Measurements from ENCODE around the gene FLACC1.

FLACC1 gene

DNA sequence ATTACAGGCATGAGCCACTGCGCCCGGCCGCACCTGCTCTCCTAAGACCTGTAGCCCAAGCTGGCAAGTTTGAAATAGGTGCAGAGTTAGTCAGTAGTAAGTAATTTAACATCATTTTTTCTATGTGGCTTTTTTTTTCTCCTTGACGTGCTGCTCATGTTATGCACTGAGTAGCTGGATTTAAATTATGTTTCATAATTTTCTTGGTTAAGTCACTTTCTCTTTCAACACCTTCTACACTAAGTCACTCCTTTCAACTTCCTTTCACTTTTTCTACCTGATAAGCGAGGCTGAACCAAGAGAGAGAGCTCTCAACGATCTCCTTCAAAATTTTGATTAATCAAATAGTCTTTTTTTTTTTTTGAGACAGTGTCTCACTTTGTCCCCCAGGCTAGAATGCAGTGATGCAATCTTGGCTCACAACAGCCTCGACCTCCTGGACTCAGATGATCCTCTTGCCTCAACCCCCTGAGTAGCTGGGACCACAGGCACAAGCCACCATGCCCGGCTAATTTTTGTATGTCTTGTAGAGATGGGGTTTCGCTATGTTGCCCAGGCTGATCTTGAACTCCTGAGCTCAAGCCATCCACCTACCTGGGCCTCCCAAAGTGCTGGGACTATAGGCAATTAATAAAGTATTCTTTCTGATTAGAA, 83.7 kb downstream of the FLACC1 start:
- DNase-seq = no peak

DNA sequence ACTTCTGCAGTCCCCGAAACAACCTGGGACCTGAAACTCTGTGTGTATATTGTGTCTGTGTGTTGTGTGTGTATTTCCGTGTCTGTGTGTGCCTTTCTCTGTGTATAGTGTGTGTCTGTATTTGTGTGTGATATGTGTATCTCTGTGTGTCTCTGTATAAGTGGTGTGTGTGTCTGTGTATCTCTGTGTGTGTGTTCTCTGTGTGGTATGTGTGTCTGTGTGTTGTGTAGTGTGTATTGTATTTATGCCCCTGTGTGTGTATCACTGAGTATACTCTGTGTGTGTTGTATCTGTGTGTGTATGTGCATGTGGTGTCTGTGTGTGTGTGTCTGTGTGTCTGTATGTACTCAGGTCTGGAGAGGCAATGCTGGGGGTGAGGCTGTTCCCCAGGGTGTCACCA, 85.2 kb downstream of the FLACC1 start:
- no peak for DNase-seq

DNA sequence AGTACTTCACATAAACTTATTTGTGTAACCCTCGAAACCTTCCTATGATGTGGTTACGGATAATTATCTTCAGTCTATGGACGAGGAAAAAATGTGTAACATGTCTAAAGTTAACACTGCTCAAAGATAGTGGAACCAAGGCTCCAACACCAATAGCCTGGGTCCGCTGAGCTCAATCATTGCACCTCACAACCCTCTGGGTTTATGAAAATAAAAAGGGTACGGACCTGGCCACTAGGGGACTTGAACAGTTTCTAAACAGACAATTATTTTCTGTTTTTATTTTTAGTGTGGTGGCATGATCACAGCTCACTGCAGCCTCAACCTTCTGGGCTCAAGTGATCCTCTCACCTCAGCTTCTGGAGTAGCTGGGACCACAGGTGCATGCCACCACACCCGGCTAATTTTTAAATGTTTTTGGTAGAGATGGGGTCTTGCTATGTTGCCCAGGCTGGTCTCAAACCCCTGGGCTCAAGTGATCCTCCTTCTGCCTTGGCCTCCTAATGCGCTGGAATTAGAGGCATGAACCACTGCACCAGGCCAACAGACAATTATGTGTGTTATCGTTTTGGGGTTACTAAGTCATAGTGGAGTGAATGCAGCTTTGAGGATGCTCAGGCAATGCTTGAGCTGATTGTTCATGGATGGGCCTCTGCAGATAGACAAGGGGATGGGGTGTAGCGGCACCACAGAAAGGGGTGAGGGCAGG, 86.7 kb downstream of the FLACC1 start:
- no peak for DNase-seq

GRCh38 chr2:201269764-201270163, 87.4 kb downstream of the FLACC1 start:
- DNase-seq = no peak

DNA sequence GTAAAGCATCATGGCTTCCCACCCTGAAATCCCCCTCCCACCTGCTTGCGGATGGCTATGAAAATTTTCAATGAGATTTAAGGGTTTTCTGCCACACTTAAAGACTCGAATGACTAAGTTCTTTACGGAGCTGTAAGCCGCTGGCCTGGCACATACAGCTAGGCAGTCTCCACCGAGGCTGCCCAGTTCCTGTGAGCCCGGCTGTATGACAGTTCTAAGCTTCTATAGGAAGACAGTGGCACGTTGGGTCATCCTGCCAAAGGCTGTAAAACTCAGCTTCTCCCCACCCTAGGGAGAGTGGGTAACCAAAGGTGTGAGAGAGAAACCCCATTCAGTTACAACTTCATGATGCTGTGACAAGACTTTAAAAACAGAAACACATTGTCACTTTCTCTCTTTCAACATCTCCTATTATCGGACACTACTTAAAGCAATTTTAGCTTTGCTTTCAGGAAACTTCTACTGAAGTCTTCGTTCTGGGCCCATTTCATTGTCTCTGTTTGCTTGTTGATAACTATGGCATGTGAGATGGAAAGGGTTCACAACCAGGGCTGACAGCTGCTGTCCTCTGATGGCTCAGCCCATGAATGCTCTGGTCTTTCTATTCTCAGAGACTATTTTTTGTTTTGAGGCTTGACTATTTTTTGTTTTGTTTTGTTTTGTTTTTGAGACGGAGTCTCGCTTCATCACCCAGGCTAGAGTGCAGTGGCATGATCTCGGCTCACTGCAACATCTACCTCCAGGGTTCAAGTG, 89.7 kb downstream of the FLACC1 start:
- DNase-seq = no peak

GRCh38 chr2:201266629-201267028, 90.5 kb downstream of the FLACC1 start:
- no peak for DNase-seq

GRCh38 chr2:201264472-201265173, 92.5 kb downstream of the FLACC1 start:
- DNase-seq = no peak

DNA sequence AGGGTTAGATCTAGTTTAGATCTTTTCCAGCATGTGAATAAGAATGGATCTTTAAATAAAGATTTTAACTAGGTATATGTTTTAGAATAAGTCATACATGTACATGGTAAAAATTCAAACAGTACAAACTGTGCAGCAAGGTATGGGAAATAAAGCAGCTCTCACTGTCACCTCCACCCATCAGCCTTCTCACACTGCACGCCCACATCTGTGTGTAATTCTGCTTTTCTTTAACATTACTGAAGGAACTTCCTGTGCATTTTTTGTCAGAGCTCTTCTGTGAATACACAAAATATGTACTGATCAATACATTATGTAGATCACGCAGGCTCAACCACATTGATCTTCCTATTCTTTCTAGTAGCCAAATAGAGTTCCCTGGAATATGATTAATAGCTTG, 93.4 kb downstream of the FLACC1 start:
- no peak for DNase-seq

- no peak for DNase-seq
Observed at GRCh38 chr2:201262718-201263117, 94.4 kb downstream of the FLACC1 start.

DNA sequence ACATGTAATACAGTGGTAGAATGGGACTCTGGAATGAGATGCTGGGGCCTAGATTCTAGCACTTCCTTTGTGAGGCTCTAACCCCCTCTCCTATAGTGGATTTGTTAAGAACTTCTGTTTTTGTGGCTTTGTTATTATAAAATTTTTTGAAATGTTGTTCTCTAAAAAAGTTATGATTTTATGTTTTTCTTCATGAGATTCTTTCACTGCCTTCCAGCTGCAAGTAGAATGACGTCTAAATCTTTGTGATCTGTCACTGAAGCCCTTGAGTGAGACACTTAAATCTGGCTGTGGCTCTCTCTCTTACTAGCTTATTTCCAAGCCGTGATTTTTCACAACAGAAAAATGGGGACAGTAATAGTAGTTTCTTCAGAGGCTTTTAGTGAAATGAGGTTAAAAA, 95.2 kb downstream of the FLACC1 start:
- no peak for DNase-seq

DNA sequence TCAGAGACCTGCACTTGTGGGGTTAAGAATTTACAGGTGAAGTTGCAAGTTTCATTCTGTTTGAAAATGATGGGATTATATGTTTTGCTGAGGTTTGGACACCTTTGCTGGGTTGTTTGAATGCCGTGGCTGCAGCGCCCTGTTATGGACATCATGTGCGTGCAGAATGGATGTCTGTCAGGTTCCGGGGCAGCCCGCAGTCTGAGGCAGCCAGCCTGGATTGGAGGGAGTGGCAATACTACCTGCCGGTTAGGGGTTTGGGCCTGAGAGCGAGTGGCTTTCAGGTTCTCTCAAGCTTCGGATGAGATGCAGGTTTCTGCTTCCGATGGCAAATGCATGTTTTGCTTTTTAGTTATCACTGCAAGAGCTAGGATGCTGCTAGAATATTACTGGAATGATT, 95.7 kb downstream of the FLACC1 start:
- DNase-seq = peak; percentile 71

DNA sequence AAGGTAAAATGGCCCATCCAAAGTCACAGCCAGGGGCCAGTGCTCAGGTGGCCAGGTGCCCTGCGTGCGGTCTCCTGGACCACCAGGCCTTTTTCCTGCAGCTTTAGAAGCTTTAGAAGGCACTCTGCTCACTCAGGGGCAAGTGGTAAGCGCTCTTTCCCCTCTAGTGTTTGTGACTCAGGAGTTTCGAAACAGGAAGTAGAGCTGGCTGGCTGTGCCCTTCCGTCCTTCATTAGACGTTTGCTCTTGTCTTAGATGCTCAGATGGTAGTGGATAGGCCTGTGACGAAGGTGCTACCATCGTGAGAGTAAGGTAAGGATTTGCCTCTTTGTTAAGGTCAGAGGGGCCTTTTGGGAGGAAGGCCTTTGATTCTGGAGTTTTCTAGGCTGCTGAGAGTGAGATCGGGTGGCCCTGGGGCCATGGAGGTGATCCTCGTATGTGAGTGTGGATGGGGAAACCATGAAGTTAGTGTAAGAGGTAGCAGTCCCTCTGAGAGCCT, 96.8 kb downstream of the FLACC1 start, which contains the start of gene CASP8:
TSS of gene CASP8 (plus strand) at position 235 of the 499 bp plus-strand sequence. CDS start 5,951 bp downstream, outside the sequence.
- DNase-seq = peak; percentile 67

DNA sequence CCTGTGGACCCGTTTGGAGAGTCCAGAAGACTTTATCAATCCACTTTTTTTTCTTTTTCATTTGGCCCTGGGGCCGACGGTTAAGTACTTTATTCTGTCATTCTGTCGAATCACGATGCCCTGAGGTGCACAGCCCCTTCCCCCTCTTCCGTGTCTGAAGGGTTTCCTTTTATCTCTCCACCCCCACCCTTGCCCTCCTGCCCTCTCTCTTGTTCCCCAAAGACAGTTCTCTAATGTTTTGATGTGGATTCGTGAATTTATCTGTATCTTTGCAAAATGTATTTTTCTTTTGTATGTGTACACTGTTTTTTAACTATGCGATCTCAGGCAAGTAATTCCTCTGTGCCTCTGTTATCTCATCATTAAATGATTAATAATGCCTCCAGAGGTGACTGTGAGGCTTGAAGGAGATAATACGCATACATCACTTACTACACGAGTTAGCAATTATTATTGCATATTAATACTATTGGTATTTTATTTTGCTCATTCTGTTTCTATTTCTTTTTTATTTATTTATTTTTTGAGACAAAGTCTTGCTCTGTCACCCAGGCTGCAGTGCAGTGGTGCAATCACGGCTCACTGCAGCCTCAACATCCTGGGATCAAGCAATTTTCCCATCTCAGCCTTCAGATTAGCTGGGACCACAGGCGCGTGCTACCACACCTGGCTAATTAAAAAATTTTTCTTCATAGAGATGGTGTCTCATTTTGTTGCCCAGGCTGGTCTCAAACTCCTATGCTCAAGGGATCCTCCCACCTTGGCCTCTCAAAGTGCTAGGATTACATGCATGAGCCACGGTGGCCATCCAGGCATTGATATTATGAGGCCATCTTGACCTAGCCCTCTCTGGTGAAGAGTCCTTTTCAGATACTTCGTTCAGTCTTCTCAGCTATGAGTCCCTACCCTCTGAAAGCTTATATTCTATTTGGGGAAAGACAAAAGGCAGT, 98.2 kb downstream of the FLACC1 start:
- no peak for DNase-seq

DNA sequence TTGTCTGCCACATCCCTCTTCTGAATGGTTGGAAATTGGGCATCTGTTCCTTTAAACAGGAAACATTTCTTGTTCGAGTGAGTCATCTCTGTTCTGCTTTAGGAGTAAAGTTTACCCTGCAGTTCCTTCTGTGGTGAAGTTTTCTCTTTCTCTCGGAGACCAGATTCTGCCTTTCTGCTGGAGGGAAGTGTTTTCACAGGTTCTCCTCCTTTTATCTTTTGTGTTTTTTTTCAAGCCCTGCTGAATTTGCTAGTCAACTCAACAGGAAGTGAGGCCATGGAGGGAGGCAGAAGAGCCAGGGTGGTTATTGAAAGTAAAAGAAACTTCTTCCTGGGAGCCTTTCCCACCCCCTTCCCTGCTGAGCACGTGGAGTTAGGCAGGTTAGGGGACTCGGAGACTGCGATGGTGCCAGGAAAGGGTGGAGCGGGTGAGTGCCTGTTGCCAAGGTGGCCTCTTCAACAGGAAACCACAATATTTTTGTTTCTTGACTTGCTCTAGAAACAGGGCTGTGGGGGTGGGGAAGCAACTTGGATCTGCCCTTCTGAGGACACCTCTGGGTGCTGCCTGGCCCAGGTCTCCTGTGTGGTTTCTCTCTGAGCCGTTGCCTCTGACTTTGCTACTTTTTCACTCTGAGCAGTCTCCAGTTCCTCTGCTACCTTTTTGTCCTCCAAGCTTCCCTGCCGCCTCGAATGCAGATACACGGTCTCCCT, 99.0 kb downstream of the FLACC1 start:
- DNase-seq = peak; percentile 92

DNA sequence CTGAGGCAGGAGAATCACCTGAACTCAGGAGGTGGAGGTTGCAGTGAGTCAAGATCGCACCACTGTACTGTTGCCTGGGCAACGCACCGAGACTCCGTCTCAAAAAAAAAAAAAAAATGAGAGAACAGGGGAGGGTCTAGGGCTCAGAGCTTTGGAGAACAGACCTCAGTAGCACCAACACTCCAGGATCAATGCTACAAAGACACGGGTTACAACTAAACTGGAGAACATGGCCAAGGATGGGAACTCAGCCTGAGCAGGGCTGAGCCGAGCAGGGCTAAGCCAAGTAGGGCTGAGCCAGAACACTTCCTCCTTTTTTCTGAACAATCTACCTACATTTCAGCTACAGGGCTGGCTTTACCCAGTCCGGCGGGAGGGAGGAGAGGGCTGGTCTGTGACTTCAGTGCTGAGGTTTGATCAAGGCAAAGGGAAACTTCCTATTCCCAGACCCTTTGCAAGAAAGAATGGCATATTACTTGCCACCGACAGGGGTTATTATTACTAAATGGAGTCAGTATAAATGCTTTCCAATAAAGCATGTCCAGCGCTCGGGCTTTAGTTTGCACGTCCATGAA, 99.7 kb downstream of the FLACC1 start:
- peak; percentile 47 for DNase-seq

DNA sequence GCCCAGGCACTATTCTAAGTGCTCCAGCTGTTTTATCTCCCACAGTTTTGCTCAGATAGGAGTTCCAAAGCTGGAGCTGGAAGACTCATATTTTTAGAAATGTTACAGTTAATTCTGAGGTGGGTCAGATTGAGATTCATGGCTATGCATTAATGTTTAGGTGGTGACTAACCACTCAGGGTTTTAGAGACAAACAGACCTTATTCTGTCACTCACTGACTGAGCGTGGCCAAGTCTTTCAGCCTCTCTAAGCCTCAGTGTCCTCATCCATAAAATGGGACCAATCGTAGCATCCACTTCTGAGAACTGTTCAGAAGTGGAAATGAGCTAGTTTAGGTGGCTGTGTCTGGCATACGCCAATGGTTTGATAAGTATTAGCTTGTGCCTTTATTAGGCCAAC, 101.1 kb downstream of the FLACC1 start:
- DNase-seq = no peak

DNA sequence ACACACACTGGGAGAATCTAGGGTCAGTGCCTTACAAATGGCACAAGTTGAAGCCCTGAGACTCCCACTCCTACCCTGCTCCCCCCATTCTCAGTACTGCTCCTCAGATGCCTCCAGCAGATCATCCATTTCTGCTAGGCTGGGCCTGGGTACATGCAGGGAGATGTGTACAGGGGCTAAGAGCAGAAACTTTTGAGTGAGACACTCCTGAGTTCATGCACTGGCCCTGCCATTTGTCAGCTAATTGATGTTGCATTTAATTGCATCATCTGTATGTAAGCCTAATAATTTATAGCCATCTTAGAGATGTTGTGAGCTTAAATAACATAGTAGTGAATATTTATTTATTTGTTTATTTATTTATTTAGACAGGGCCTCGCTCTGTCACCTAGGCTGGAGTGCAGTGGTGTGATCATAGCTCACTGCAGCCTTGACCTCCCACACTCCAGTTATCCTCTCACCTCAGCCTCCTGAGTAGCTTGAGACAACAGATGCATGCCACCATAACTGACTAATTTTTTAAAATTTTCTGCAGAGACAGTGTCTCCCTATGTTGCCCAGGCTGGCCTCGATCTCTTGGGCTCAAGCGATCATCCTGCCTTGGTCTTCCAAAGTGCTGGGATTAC, 101.6 kb downstream of the FLACC1 start:
- DNase-seq = no peak

- no peak for DNase-seq
Observed at GRCh38 chr2:201254081-201254730, 102.9 kb downstream of the FLACC1 start.

DNA sequence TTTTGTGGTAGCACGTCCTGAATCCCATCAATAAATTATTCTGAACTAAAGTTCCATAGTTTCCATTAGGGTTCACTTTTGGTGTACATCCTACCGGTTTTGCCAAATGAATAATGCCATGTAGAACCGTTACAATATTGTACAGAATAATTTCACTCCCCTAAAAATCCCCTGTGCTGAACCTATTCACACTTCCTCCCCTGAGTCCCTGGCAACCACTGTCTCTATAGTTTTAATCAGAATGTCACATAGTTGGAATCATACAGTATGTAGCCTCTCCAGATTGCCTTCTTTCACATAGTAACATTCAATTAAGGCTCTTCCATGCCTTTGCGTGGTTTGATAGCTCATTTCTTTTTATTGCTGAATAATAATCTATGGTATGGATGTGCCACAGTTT, 106.4 kb downstream of the FLACC1 start:
- no peak for DNase-seq

DNA sequence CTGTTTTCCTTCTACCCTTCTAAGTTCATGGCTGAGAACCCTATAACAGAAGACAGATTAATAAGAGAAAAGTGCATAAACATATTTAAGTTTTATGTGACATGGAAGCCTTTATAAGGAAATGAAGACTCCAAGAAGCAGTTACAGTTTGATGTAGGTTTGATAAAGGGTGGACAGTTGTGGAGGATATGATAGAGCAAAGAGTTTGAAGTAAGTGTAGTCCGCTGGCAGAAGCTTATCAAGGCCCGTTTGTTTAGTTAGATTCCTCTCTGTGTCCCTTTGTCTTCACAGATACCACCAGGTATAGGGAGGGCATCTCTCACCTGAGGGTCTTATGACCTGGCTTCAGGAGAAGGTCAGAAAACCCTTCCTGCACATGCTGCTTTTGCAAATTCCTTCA, 107.3 kb downstream of the FLACC1 start:
- no peak for DNase-seq

Measured in activated effector memory CD4-positive, alpha-beta T cell treated with Interleukin-2 at 50 U/mL for 16 hours (primary cell).